HK-2 (cell line): Measurements from ENCODE around the gene LRP1B.

Experiments used
- DNase-seq: peaks from one replicate; pipeline ENCODE4 v3.0.0-alpha.2; 2018; ENCODE audit not compliant: unreplicated experiment

Gene LRP1B

DNA sequence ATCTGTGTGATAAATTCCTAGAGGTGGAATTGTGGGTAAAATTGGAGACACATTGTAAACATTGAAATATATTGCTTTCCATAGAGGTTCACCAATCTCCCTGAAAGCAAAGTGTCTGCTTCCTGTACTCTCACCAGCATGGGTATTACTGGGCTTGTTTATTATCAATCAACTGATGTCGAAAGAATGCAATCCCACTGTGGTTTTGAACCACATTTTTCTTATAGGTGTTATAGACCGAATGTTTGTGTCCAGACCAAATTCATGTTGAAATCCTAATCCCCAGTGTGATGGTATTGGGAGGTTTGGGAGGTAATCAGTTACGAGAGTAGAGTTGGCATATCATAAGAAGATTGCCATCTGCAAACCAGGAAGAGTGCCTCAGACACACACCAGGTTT is 1212.4 kb downstream of the LRP1B start:
- DNase-seq: no peak

DNA sequence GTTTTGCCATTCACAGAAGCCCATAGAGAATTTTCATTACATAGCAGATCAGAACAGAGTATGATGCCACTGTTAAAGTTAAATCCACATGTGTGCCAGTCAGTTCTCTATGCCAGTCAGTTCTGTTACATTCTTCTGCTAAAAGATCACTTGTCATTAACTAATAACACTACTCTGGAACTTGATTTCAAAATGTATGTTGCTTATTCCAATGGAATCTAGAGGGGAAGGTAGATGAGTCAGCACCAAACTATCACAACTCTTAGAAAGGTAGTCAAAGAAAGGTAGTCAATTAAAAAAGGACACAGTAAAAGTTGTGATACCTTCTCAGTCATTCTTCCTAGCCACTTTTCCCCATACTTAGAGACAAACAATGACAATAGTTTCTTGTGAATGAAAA is 1214.4 kb downstream of the LRP1B start:
- no peak for DNase-seq

DNA sequence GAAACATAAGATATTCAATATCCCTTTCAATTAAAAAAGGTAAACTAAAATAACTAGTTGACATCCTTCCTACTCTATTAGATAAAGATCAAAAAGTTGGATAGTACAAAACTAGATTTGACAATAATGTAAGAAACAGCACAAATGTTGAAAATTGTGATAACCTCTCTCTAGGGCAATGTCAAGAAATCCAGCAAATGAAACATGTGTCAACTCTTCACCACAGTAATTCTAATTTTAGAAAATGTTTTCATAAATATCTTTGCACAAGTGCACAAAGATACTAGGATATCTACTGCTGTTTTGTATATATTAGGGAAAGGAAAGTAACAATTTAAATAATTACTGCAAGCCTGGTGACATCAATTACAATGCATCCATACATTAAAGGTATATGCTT is 1220.1 kb downstream of the LRP1B start:
- no peak for DNase-seq

DNA sequence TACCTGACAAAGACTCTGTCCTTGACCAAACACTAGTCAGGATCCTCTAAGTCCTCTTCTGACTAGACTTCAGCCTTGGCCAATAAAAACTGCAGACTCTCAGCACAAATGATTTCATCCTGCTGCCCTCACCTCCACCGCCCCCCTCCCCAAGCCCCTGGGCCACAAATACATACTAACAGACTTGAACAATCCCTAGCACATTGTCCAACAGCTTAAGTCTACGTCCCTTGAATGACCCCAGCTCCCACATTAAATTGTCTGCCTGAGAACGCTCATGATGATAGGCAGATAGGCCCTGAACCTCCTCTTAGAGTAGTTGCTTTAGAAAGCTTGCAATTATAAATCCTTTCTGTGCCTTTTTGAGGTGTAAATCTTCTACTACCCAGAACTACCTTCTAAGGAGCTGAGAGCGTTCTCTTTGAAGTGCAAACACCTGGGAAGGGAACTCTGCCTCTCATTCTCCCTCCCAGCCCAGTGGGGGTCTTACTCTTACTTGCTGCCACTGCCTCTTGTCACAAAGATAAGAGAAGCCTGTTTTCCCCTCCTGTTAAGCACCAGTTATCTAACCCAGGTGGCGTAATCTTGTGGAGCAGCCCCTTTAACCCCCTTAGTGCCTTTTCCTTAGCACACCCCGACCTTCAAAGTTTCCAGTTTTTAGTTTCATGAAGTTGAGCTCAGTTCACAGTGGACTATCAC is 1225.6 kb downstream of the LRP1B start:
- no peak for DNase-seq

DNA sequence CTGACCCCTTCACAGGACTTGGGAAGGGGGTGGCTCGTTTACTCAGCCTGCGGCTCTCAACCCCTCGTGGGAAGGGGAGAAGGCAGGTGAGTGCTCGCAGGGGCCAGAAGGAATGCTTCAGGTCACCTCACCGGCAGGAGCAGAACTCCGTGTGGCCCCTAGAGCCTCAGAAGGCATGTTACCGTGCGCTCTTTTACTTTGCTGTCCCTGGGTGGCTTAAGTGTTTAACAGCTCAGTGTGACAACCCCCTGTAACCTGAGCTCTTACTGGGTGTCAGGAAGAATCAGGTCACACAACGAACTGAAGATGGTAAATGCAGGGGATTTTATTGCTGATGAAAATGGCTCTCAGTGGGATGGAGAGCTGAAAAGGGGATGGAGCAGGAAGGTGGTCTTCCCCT is 1235.4 kb downstream of the LRP1B start:
- no peak for DNase-seq

DNA sequence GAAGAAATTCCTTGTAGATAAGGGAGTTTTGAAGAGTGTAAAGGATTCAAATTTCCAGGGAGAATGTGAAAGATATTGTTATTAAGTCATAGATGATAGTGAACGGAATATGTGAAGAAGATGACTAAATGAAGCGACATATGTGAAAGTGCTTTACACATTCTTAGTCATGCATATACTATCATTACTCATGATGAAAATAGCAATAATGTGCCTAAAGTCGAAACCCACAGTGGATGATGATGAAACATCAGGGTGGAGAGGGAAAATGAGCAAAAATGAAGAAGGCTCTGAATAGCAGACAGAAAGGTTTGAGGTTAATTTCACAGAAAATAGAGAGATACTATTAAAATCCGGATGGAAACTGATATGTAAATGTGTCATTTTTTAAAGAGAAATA is 1237.1 kb downstream of the LRP1B start:
- no peak for DNase-seq

DNA sequence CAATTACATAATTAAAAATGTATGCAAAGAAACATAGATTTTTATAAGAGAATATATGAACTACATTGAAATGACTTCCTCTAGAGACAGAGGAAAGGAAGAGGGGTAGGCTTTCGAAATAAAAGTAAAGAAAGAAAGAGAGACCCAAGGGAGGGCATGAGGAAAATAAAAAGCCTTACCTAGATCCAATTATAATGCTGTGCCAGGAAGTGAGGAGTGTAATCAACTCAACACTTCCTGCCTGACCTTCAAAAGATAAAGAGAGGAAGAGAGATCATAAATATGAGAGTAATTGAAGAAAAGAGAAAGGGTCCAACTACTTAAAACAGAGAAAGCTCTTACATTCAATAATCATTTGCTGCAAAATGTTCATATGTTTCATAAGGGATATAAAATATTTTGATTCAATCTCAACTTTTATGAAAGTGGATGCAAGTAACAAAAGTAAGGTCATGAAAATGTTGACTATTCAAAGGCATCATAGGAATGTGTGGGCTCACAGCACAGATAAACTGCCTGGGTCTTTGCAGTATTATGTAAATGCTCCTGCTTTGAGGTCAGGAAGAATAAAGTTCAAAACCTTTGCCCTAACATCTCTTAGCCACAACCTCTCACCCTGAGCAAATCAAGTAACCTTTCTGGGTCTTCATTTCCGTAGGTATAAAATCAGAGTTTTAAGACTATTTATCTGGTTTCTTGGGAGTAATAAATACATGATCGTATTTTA is 1237.7 kb downstream of the LRP1B start:
- DNase-seq: no peak

DNA sequence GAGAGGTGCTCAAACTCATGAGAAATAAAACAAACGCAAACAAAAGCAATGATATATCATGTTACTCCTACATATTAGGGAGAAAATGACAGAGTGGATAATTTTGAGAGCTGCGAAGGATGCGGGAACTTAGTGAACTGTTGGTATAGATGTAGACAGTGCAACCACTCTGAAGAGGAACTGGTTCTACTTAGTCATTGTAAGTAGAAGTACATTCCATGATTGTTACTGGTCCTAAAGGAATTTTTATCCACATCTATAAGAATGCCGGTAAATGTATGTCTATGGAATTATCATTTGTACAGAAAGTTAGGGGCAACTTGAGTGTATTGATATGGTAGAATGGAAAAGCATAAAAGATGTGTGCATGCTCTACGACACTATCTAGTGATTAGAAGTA is 1238.4 kb downstream of the LRP1B start:
- DNase-seq: no peak

DNA sequence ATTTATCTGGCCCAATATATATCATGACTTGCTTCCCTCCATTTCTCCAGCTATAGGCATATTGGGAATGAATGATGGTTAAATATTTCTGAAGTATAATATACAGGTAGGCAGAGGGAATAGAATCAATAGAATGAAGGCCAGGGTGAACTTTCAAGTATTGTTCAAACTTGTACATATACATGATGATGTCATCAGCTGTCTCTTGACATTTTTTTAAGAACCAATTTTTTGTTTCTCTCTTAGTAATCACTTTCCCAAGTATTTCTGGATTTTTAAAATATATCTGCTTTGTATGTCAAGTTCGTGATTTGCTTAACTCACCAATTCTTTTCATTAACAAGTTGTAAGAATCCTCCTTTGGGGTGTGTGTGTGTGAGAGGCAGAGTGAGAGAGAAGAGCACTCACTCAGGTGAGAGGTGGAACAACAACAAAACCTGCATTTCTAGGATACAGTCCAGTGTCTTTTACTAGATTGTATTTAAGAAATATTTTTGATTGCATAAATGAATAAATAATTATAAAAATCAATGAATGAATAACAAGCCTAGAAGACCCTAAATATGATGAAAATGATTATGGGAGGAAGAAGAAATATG is 1239.1 kb downstream of the LRP1B start:
- no peak for DNase-seq

DNA sequence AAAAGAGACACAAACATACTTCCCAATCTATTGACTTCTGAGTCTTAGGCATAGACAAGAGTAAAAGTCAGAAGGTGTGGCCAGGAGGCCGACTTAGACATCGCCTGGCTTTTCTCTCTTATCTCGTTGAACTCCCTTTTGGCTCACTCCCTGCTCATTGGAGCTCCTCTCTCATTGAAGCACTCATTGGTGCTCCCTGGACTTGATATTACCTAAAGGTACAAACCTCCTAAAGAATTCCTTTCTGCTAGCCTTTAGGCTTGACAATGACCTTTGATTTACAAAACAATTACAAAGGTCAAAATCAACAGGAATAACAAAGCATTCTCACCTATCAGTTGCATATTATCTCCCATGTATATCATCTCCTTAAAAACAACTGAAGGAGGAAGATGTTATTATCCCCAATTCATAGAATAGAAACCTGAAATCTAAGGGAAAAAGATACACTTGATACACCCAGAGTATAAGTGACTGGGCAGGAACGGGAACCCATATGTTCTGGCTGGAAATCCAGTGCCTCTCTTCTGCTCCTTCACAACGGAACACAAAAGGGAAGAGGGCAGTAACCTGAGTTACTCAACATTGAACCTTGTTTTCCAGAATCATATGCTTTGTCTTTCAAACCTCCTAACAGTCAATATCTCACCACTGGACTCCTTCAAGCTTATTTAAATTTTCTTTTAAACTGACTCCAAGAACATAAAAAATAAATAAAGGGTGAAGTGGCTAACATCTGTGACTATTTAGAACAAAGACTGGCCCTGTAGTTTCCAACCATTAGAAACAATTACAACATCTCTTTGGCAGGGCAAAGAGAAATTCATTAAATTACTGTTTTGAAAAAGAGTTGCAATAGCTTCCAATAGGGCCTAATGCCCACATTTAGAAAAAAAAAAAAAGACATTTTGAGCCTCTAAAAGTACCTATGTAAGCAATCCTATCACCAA is 1247.9 kb downstream of the LRP1B start:
- DNase-seq: no peak

DNA sequence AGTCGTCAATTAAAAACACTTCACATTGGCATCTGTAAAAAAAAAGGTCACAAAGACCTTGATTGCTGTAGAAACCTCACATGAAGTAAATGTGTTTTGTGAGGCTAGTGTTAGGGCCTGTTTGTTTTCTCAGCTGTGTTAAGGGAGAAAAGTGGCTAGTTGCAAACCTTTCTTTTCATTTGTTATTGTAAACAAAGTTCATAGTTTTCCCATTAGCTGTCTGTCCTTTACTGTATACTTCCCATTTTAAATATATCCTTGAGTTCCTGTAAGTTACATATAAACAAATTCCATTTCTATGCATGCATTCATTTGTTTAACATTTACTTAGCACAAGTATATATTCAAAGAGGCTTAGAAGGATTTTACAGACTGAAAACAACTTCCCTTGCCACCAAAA is 1250.2 kb downstream of the LRP1B start:
- no peak for DNase-seq

DNA sequence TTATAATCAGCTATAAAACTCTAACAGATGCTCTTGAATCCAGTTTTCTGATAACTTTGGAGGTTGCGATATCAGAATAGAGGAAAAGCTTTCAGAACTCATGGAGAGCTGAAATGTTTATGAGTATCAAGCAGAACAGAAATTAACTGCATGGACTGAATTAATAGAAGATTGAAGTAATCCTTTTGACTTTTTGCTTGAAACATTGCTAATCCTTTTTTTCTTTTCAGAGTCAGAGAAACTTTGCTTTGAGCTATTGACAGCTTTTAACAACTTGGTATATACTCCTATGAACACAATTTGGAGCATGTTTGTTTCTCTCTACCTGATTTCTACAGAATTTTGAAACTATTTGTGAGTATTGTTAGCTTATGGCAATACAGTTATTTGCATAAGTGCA is 1254.8 kb downstream of the LRP1B start:
- no peak for DNase-seq

DNA sequence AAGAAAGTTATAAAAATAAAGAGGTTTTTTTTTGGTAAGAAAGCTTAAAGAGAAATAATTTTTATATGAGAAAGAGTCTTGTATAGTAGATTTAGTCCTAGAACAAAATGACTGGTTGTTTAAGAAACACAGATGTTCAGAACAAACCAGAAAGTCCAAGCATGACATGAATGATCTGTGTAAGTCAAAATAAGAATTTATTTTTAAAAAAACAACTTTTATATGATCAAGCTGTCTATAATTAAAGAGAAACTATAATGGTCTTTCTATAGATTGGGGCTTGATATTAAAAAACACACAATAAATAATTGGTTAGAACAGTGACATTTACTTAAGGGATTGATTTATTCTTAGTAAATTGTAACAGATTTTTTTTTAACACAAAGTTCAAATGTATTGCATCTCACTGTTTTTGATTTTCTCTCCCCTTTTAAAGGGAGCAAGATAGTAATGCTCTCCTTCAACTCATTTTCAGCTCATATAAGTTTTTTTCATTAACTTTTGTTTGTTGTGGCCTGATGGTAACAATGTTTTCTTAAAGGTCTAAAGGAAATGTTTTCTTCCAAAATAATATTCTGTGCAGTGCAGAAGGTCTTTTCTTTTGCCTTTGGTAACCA is 1256.8 kb downstream of the LRP1B start:
- DNase-seq: no peak

DNA sequence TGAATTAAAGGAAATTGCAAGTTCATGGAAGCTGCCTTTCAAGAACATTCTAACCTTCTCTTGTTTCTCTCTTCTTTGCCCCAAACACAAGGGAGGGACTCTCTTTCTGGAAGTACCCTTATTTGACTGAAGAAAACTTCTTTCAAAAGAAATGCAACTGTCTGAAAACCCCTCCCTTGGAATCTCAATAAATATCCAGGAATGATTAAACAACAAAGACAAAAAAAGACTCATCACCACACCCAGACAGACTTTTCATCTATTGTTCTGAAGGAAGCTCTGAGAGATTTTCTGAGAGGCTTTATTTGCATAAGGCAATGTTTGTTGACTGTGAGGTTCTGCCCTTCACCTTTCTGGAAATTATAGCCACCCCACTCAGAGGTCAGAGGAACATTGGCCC is 1260.9 kb downstream of the LRP1B start:
- no peak for DNase-seq

DNA sequence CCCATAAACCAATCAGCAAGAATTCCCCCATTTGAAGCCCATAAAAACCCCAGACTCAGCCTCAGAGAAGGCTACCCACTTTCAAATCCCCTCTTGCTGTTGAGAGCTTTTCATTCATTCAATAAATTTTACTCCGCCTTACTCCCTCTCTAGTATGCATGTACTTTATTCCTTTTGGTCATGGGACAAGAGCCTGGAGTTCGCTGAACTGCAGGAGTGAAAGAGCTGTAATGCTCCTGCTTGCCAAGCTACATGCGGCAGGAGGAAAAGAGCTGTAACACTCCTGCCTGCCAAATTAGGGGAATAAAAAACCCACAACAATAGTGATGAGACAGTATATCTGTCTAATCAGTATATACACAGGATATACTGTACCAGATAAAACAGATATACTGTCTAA is 1261.7 kb downstream of the LRP1B start:
- DNase-seq: no peak

DNA sequence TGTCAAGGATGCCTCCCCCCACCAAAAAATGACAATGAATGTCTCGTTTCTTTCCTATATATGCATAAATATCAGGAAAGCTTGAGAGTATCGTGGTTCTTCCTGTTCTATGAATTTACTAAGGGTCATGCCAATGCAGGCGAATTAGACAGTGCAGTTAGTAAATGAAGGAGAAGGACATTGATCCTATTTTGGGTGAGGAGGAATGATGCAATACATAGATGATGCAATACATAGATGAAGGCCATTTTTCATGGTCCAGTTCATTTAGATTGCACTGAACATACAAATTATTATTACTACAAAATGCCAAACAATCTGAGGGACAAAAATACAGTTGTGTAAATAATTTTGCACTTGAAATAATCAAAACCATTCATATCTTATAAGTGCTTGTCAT is 1265.0 kb downstream of the LRP1B start:
- DNase-seq: no peak

DNA sequence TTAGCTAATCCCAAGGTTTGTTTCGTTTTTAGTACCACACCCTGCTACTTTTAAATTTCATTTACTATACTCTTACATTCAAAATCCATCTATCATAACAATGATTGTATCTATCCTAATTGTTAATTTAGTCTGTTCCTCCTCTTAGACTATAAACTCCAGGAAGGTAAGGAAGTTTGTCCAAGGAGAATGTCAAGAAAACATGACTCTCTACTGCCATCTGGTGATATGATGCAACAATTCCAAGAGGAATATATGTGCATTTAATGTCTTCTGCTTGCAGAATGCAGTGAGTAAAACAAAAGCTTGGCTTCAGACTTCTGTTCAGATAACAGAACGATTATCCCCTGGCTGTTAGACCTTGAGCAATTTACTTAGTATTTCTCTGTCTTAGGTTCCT is 1267.1 kb downstream of the LRP1B start:
- no peak for DNase-seq

DNA sequence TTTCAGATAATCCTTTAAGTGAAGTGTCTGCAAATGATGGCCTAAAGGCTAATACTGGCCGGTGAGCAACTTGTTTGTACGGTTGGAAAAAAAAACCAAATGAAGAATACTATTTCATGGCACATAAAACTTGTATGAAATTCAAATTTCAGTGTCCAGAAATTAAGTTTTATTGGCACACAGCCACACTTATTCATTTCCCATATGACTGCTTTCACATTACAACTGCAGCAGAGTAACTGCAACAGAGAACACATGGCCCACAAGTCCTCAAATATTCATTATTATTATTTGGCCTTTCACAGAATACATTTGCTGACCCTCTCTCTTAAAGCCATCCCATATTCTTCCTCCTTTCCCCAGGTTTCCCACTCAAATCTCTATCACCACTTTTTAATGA is 1268.6 kb downstream of the LRP1B start:
- DNase-seq: no peak

DNA sequence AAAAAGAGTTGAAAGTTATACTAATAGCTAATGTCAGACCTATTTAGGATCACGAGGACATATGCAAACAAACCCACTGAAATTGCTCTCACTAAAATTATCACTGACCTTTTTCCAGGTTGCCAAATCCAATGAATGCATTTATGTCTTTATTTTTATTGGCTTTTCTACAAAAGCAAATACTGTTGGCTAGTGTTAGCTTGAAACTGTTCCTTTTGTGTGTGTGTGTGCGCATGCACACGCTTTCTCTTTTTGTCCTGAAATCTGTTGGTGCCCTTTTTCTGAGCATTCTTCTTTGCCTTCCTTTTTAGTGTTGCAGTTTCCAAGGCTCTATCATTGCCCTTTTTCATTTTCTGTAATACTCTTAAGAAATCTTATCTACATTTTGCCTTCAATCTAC is 1269.2 kb downstream of the LRP1B start:
- DNase-seq: no peak

DNA sequence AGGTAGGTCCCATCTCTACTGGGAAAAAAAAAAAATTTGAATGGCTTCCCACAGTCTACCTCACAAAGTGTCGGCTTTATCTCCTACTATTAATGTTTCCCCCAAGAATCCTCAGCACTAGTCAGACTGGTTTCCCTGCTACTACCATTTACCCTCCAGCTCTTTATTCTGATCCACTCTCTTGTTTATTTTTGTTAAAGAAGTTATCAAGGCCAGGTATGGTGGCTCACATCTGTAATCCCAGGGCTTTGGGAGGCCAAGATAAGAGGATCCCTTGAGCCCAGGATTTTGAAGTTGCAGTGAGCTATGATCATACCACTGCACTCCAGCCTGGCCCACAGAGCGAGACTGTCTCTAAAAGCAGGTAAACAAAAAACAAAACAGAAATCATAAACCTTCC is 1275.3 kb downstream of the LRP1B start:
- DNase-seq: no peak

DNA sequence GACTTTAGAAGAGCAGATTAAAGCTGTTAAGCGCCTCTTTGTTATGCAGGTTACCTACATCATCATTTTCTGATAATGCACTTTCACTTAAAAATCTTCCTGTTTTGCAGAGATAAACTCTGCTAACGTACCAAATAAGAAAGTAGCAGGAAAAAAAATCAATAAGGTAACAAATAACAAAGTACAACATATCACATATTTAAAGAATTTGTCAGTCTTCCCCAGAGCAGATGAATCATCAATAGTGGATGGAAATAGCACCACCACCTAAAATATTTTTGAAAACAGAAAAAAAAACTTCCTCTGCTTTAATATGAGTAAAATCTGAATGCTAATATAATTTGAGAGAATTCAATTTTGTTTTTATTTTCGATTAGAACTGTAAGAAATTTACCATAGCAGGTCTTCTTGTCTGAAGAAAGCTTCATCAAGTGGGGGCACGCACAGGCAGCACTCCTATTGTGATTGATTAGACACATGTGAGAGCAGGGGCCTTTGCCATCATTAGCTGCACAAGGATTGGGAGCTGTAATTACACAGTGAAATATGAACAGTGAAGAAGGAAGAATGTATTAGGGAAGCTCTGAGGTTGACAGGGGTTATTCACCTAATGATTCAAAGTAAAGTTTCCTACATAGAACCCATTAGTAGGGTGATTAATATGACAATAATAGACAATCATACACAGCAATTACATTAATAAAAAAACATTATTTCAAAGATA is 1279.4 kb downstream of the LRP1B start:
- no peak for DNase-seq
